ENCODE data around the gene MYL3.

The MYL3 gene

DNA sequence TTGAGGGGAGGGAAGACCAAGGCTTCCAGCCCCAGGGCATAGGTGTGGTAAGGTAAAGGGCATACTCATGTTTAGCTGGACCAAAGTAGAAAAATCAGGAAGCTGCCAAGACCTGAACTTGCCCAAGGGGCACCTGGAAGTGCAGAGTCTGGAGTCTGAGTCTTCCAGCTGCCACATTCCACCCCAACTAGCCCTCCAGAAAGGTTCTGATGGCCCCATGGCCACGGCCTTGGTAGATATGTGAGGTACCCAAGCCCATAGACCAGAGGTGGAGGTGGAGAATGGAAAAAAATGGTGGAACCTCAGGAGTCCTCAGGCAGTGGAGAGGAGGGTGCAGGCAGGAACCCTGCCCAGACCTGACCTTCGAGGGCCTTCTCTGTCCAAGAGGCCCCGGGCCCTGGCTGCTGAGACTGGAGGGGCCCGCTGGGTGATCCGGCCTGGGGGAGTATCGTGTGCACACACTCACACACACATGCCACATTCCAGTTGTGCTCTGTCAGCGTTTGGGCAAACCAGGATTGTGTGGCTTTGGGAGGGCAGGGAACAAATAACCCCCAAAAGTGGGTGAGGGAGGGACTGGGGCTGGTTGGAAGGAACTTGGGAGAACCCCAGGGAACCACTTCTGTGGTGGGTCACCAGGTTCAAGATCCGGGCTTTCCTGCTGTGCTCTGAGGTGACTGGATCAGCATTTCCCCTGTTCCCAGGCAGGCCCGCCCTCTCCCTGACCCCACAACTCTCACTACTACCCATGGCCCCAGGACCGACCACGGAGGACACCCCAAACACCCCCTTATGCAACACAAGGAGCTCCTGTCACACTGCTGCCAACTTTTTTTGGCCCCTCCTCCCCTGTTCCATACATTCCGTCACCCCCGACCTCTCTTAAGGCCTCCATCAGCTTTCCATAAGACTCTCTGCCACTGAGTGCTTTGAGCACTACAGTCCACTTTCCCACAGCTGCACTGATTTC, 11.6 kb downstream of the MYL3 start:
- DNase-seq (ENCODE audit: extremely low read depth in 1 of 2, low read depth in 1 of 2), result no peak

DNA sequence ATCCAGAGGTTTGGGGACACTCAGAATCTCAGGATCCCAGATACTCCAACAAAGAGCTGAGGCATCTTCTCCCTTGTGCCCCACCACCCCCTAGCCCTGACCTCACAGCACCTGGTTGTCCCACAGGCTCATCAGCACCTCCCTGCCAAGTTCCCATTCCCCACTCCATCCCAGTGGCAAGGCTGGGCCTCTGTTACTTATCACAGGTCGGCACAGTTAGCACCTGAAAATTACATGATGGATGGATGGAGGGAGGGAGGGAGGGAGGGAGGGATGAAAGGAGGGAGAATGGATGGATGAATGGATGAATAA, 12.8 kb downstream of the MYL3 start:
- no peak for DNase-seq (ENCODE audit: extremely low read depth in 1 of 2, low read depth in 1 of 2)

DNA sequence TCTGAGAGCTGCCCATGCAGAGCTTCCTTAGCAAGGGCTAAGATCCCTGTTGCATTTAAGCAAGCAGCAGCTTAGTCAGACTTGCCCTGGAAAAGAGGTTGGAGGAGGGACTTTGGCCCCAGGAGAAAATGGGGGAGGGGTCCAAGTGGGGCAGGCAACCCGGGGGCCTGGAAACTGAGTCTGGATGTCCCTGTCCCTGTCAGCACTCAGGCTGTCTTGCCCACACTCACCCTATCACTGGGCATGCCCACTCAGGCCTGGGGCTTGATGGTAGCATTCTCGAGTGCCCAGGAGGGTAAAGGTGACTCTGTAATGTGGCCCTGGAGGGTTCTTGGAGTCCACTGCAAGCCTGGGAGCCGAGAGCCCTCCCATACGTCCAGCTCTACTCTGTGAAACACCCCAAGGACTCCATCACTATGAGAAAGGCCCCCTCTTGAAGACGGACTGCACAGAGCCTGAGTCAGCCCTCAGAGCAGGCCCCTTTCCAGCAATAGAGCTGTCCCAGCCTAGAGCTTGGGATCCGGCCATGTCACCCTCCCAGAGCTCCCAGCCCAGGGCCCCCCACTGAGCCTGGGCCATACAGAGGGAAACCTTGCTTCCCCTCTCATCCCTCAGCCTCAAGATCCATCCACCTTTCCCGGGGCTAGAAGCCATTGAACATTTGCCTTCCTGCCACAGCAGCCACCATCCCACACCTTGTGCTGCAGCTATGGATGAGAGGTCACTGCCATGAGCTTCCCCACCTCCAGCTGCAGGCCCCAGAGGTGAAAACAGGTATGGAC, 13.4 kb downstream of the MYL3 start:
- DNase-seq (ENCODE audit: extremely low read depth in 1 of 2, low read depth in 1 of 2), result no peak

DNA sequence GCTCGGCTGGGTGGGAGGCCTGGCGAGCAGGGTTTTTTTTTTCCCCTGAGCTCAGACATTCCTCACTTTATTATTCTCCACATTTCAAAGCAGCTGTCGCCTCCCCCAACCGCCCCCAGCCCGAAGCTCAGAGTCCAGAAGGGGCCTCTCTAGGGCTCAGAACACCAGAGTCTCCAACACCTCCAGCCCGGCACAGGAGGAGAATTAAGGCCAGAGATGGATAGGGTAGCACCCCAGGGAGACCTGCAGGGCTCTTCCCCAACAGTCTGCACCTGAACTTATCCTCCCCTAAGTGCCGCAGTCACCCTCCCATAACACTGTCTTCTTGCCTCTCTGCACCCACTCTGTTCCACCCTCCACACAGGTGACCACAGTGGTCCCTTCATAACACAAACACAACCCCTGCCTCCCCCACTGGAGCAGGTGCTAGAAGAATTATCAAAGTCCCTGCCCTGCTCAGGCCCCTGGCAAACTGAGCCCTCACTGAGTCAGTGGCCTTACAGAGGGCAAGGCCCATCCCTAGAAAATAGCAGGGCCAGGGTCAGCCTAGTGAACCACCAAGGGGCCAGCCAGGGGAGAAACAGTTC, 14.1 kb downstream of the MYL3 start:
- DNase-seq (ENCODE audit: extremely low read depth in 1 of 2, low read depth in 1 of 2), result no peak

DNA sequence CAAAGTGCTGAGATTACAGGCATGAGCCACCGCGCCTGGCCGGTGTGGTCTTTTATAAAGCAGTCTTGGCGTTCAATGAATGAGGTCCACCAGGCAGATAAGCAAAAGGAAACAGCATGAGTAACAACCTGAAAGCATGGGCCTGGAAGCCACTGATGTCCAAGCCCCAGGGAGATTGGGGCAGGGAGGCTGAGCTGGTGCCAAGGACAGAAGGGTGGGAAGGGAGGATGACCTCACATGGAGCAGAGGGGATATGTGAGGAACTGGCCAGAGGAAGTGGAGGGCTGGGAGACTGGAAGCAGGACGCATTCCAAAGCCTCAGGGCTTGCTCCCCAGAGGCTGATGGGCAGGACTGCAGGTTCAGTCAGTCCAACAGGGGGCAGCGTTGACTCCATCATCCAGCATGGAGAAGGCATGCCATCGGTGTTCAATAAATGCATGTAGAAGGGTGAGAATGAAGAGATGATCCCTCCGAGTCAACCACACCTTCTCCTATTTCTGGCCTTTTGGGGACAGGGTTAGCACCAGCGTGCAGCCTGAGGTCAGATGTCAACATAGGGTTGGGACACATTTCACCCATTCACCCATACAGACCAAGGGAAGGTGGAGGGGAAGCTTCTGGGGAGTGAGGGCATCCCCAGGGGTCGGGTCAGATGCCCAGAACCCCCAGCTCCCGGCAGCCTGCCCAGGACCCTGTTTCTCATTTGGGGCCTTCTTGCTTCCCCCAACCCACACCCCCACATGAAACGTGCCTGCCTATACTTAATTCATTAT, 14.8 kb downstream of the MYL3 start:
- no peak for DNase-seq (ENCODE audit: extremely low read depth in 1 of 2, low read depth in 1 of 2)

DNA sequence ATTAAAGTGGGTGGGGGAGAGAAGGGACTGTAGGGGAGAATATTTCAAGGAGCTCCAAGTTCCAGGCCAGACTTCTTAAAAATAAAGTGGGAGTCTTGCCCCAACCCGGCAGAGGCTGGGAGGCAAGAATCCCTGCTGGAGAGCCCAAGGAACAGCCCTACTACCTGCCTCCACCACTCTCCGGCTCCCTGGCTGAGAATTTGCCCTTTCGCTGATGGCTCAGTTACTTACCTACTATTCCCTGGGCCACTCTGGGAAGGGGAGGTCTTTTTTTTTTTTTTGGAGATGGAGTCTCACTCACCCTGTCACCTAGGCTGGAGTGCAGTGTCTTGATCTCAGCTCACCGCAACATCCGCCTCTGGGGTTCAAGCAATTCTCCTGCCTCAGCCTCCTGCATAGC, 15.5 kb downstream of the MYL3 start:
- DNase-seq (ENCODE audit: extremely low read depth in 1 of 2, low read depth in 1 of 2), result no peak

DNA sequence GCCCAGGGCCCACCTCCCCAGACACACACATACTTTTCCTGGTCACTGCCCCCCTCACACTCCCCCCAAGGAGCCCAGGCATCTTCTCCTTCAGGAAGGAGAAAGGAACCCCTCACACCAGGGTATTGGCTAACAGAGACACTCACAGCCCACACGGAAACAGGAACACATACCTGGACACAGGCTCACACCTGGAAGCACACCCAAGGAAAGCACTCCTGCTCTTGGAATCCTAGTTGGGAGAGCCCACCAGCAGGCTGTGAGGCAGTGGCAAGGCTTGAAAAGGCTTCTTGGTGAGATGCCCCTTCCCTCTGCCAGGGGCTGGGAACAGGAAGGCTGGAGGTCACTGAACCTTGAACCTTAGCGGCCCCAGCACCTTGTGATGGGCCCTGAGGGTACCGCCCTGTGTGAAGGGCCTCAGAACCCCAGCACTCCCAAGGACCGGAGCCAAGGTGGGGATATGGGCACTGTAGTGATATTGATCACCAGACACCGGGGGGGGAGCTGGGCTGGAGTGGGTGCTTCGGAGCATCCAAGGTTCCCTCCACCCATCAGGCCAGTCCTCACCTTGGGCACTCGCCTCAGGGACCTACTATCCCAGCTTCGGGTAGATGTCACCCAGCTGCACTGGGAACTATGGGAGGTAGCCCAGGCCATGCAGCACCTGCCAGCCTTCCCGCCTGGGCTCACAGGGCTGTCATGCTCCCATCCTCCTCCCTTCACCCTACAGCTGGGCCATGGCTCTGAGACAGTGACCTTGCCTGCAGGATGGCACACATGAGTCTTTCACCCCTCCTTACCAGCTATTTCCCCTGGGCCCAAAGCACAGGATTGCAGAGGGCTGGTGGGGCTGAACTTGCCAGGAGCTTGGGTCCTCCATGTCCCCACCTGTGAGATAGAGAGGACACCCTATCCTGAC, 16.4 kb downstream of the MYL3 start:
- no peak for DNase-seq (ENCODE audit: extremely low read depth in 1 of 2, low read depth in 1 of 2)

DNA sequence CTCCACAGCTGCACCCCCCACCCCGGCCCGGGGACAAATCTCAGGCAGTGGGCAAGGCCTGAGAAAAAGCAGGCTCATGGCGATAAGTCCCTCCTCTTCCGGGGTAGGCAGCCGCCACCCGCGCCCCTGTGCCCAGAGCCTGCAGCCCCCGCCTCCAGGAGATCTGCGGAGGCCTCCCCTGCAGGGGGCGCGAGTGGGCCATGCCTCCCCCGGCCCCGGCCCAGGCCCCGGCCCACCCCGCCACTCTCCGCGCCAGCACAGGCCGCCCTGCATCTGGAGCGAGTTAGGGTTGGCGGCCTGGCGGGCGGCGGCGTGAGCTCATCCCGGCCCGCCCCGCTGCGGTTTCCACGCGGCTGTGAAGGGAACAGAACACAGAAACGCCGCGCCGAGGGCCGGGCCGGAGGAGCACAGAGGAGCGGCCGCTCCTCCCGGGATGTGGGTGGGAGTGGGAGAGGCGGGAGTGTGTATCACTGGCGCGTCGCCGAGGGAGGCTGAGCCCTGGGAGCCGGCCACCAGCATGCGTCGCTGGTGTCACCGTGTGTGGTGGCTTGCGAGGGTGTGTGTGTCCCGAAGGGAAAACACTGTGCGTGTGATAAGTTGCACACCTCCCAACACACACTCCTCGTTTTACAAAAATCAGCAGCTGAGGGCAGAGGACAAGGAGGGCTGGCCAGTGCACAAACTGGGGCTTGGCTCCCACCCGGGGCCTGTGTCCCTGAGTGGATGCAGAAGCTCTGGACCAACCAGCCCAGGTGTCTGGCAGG, 17.2 kb downstream of the MYL3 start:
- DNase-seq (ENCODE audit: extremely low read depth in 1 of 2, low read depth in 1 of 2), result peak; percentile 23 to 56

DNA sequence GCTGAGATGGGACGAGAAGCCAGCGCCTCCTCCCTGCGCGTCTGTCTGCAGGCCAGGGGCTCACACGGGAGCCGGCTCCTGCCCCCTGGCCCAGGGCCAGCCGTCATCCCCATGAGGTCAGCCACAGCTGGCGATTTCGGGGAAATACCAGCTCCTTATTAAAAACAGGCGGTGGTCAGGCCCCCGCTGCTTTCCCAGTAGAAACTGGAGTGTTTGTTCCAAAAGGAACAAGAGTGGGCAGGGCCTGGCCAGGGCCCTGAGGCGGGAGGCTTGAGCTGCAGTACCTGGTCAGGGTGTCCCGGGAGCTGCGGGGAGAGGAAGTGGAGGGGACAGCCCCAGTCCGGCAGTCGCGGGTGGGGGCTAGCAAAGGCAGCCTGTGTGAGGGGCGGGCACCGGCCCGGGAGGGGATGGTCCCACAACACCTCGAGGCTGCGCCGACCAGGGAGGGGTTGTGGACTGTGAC, 17.8 kb downstream of the MYL3 start:
- DNase-seq (ENCODE audit: extremely low read depth in 1 of 2, low read depth in 1 of 2), result no peak

DNA sequence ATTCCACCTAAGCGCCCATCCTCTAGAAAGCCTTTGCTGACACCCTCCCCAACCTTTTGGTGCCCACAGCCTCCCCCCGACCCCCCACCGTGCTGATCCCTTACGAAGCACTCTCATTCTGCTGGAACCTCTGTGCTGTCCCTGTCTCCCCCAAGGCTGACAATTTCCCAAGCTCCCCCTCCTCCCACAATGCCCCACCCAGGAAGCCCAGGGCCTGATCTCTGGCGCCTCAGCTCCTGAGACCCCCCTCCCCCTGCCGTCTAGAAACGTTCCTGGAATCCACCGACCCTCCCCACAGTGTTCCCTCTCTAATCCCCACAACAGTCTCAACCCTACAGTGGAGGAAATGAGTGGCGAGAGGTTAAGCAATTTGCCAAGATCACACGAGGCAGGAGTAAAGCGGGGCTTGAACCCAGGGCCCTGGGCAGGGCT, 18.3 kb downstream of the MYL3 start:
- DNase-seq (ENCODE audit: extremely low read depth in 1 of 2, low read depth in 1 of 2), result no peak

DNA sequence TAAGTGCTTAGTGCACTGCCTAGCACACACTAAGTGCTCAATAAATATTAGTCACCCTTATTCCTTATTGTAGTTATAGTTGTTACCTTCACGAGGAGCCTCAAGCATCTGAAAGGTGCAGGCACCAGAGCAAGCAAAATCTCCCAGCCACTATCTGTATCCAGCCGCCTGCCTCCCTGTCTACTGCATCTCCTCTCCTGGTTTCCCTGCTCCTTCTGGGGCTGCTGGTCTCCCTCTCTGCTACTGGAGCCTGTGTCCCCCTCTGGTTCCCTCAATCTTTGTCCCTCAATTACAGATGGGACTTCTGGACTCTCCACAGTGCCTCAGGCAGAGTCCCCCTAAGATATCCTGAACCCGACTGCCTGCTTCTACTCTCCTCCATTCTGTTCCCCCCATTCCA, 18.8 kb downstream of the MYL3 start:
- no peak for DNase-seq (ENCODE audit: extremely low read depth in 1 of 2, low read depth in 1 of 2)

DNA sequence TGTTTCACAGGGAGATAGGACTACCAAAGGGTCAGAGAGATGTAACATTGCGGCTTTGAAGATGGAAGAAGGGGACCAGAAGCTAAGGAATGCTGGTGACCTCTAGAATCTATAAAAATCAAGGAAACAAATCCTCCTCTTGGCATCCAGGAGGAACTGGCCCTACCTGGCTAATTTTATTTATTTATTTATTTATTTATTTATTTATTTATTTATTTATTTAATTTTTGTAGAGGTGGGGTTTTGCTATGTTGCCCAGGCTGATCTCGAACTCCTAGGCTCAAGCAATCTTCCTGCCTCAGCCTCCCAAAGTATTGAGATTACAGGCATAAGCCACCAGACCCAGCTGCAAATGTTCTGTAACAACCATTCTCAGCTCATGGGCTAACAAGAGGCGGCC, 19.7 kb downstream of the MYL3 start:
- DNase-seq (ENCODE audit: extremely low read depth in 1 of 2, low read depth in 1 of 2), result no peak

DNA sequence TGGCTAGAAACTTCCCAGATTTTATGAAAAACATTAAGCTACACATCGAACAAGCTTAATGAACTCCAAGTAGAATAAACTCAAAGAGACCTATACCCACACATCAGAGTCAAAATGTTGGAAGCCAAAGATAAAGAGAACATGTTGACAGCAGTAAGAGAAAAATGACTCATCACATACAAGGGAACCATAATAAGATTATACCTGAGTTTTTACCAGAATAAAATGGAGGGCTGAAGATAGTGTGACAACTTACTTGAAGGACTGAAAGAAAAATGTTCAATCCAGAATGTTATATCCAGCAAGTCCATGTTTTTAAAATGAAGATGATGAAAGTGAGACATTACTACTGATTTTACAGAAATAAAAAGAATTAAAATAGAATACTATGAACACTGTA, 22.8 kb downstream of the MYL3 start:
- no peak for DNase-seq (ENCODE audit: extremely low read depth in 1 of 2, low read depth in 1 of 2)

DNA sequence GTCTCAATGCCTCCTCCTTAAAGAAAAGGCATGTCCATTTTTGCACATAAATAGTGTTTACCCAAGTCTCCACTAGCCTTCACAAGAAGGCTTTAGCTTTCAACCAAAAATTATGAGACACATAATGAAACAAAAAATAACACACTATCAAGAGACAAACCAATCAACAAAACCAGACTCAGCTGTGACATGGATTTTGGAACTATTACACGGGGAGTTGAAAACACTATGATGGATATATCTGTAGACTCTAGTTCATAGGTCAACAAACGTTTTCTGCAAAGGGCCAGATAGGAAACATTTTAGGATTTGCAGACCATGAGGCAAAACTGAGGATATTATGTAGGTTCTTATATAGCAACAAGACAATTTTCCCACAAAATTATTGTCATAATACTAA, 24.9 kb downstream of the MYL3 start:
- no peak for DNase-seq (ENCODE audit: extremely low read depth in 1 of 2, low read depth in 1 of 2)

DNA sequence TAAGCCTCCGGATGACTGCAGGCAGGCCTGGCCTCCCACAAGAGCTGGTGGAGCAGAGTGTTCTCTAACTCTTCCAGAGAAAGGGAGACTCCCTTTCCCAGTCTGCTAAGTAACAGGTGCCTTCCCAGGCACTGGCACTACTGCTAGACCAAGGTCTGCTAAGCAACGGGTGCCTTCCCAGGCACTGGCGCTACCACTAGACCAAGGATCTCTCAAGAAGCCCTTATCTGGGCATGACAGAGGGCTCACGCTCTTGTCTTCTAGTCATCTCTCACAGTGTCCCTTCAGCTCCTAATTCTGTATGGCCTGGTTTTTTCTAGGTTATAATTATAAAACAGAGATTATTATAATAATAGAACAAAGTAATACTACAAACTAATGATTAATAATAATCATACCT, 27.8 kb downstream of the MYL3 start:
- DNase-seq (ENCODE audit: extremely low read depth in 1 of 2, low read depth in 1 of 2), result no peak

DNA sequence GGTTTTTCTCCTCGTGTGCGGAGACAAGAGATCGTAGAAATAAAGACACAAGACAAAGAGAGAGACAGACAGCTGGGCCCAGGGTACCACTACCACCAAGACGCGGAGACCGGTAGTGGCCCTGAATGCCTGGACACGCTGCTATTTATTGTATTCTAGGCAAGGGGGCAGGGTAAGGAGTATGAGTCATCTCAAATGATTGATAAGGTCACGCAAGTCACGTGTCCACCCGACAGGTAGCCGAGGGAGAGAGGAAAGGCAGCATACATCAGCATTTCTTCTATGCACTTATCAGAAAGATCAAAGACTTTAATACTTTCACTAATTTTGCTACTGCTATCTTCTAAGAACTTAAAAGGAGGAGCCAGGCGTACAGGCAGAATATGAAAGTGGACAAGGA, 28.2 kb downstream of the MYL3 start:
- no peak for DNase-seq (ENCODE audit: extremely low read depth in 1 of 2, low read depth in 1 of 2)

DNA sequence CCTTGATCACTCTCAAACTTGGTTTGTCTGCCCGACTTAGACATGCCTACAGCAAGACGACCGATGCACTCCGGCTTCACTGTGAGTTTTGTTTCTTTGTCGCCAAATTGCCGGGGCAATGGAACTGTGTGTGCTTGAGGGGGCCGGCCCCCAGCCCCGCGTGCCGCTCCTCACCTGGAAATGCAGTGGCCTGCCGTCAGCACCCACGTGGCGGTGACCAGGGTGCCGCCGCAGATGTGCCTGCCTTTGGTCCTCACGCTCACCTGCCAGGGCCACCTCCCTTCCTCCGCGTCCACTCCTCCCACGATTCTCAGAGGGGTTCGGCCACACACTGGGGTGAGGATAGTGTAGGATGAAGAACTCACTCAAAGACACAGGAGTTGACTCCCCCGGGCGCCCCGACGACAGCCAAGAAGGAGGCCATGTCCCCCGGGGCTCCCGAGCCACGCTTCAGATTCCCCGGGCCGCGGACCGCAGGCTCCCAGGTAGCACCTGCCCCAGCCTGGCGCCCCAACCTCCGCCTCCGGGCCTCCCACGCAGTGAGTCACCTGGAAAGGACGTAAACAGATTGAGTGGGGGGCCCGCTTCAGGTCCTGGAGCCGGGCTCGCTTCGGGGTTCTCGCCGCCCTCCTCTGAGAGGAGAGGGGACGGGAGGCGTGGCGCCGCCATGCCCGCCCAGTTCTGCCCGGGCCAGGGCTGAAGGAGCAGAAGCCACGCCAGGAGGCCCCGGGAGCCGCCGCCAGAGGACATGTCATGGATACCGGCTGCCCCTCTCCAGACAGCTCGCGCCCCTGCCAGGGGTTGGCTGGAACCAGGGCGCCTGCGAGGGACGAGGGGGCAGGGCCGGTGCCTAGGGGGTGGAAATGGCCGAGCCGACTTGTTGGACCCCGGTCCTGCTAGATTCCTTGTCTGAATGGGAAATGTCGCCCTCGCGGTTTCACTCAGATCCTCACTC, 29.6 kb downstream of the MYL3 start:
- no peak for DNase-seq (ENCODE audit: extremely low read depth in 1 of 2, low read depth in 1 of 2)

DNA sequence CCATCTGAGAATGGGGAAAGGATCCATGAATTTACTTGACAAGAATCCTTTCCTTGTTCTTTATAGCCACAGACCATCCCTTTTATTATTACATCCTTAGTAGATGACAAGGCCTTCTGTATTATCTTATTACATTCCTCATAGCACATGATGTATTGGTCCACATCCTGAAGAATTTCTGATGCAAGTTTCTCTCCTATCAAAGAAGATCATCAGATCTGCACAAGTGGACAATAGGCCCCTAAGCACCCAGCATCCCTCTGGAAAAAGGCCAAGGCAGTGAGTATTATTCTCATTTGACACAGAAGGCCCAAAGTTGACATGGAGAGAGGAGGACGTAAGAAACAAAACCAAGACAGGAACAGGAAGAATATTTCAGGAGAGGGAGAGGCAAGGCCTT, 31.4 kb downstream of the MYL3 start:
- no peak for DNase-seq (ENCODE audit: extremely low read depth in 1 of 2, low read depth in 1 of 2)
